Thyroid gland (tissue), 4 donors: ENCODE measurements around the gene STEAP4. TPM values are rescaled to one million over a fixed set of nuclear protein-coding genes. Genes with fewer than 3 reads are reported as not detected.
"Not testable (repeated sequence)": the region's sequence is repeated elsewhere in the genome, so short reads cannot be mapped to it uniquely, and the experiment has no call there.

Source experiments
- DNase-seq, 2 donors: peaks; one replicate each; pipeline ENCODE4 v3.0.0-alpha.2; 2019
- H3K27ac ChIP-seq, 3 donors: fragments of 200-600 bp; sonication (generic); 1 replicate in 2 of 3; 2 replicates in 1 of 3; pipeline ENCODE4 v1.5.1; 2016 to 2019; ENCODE audit warnings: mild to moderate bottlenecking in 1 of 3, moderate library complexity in 1 of 3
- H3K27me3 ChIP-seq: fragments of 200-600 bp; sonication (generic); one replicate; pipeline ENCODE4 v1.5.1; 2019
- H3K36me3 ChIP-seq, 2 donors: fragments of 200-600 bp; sonication (generic); one replicate each; pipeline ENCODE4 v1.5.1; 2016 to 2019
- H3K4me1 ChIP-seq, 2 donors: fragments of 200-600 bp; sonication (generic); one replicate each; pipeline ENCODE4 v1.5.1; 2017 to 2019
- H3K4me3 ChIP-seq, 3 donors: fragments of 200-600 bp; sonication (generic); replicated peaks in 1 of 3; 1 replicate in 2 of 3; 2 replicates in 1 of 3; pipeline ENCODE4 v1.5.1; 2016; ENCODE audit warnings: mild to moderate bottlenecking in 1 of 3
- H3K9me3 ChIP-seq: fragments of 200-600 bp; sonication (generic); one replicate; pipeline ENCODE4 v1.5.1; 2017
- CTCF ChIP-seq, 6 experiments: fragments of 200-600 bp in 3 of 6; fragments of 450-650 bp in 3 of 6; sonication (generic) in 3 of 6; IDR thresholded peaks; one replicate each; pipeline ENCODE4 v1.5.1; 2016 to 2019; ENCODE audit warnings: antibody characterized with exemption in 6 of 6, mild to moderate bottlenecking in 2 of 6, inconsistent platforms in 1 of 6, moderate library complexity in 1 of 6
- POLR2A ChIP-seq, 2 donors: fragments of 450-650 bp; IDR thresholded peaks; one replicate each; pipeline ENCODE4 v1.6.1; 2017; ENCODE audit warnings: antibody characterized with exemption in 2 of 2, mild to moderate bottlenecking in 2 of 2, moderate library complexity in 1 of 2
- WGBS, 2 donors: methylation state at CpG; one replicate each; pipeline ENCODE4 v1.1.5; 2017; 5-methylcytosine and 5-hydroxymethylcytosine counted together
- intact Hi-C: fragments of 100-400 bp; cut with DNase I; formaldehyde crosslinking; loops from one replicate; pipeline ENCODE4 v1.15.1; 2023
- total RNA-seq, 4 donors: library from RNA; depleted of rRNA; stranded (reverse); fragments of >200 nt; gene quantifications; one replicate each; pipeline ENCODE4 v1.2.3, GENCODE V29; 2016

STEAP4 gene
- total RNA-seq, 4 donors from 2014 or later, result 34.3 to 162 (median 61.8) TPM

DNA sequence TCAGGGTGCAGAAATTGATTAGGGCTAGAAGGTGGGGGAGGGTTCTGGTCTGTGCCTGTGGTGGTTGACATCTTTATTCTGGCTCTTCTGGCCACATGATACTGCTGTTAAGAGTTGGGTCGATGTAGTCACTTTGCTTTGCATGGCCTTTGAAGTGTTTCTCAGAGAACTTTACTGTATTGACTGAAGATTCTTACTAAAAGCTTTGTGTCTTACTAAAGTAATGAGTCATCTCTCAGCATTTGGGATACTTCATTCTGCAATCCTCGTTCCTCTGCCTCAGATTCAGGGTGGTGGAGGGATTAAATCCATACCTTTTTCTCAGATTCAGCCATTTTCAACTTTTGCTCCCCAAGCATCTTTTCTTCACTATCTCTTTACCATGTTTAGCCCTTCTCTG, 38.6 kb downstream of the STEAP4 start:
- H3K27me3 ChIP-seq, result no peaks in the 10 kb centered on the region
- no peak overlapping the region for H3K4me3 ChIP-seq
- no peaks in the 10 kb centered on the region for H3K9me3 ChIP-seq
- no peaks in the 10 kb centered on the region for H3K36me3 ChIP-seq
- no peaks in the 10 kb centered on the region for H3K4me1 ChIP-seq
- WGBS, 2 donors, result 73 to 87% methylated on average over 2 of the region's 2 CpGs
- no peak for DNase-seq
- H3K27ac ChIP-seq, result no peak overlapping the region
- TF ChIP-seq CTCF (IDR thresholded peaks at IDR 0.05) (no peak), POLR2A (IDR thresholded peaks at IDR 0.05) (no peak)
- intact Hi-C loops, result no loop called here

- no peak for TF ChIP-seq POLR2A (IDR thresholded peaks at IDR 0.05)
- no peak for TF ChIP-seq CTCF (IDR thresholded peaks at IDR 0.05)
- Histone ChIP-seq H3K36me3 (no peaks in the 10 kb centered on the region), H3K4me1 (no peaks in the 10 kb centered on the region), H3K4me3 (no peak overlapping the region), H3K9me3 (no peaks in the 10 kb centered on the region), H3K27ac (no peak overlapping the region), H3K27me3 (no peaks in the 10 kb centered on the region)
- no peak for DNase-seq
- intact Hi-C loops, result no loop called here
- 94% methylated on average over 4 of the region's 4 CpGs for WGBS, 2 donors
Observed at GRCh38 chr7:88267421-88267820, 39.3 kb downstream of the STEAP4 start.

GRCh38 chr7:88264987-88265386, 41.7 kb downstream of the STEAP4 start:
- H3K4me1 ChIP-seq, intact Hi-C loops, DNase-seq, H3K27ac ChIP-seq, H3K27me3 ChIP-seq, H3K4me3 ChIP-seq, H3K9me3 ChIP-seq, H3K36me3 ChIP-seq: not testable (repeated sequence)
- 82 to 85% methylated on average over 3 of the region's 3 CpGs for WGBS, 2 donors

DNA sequence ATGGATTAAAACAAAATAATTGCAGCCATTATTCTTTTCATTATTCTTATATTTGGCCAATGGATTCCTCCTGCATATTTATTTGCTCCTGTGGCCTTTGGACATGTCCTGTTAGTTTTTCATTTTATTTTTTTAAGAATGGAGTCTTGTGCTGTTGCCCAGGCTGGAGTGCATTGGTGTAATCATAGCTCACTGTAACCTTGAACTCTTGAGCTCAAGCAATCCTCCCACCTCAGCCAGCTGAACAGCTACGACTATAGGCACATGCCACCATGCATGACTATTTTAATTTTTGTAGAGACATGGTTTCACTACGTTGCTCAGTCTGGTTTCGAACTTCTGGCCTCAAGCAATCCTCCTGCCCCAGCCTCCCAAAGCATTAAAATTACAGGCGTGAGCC, 44.1 kb downstream of the STEAP4 start:
- no peaks in the 10 kb centered on the region for H3K27me3 ChIP-seq
- intact Hi-C loops, result no loop called here
- no peaks in the 10 kb centered on the region for H3K36me3 ChIP-seq
- no peaks in the 10 kb centered on the region for H3K4me1 ChIP-seq
- 86% methylated on average over 4 of the region's 4 CpGs for WGBS, 2 donors
- H3K27ac ChIP-seq, result no peak overlapping the region
- TF ChIP-seq POLR2A (IDR thresholded peaks at IDR 0.05) (no peak), CTCF (IDR thresholded peaks at IDR 0.05) (no peak)
- H3K9me3 ChIP-seq, result no peaks in the 10 kb centered on the region
- DNase-seq, result no peak
- no peak overlapping the region for H3K4me3 ChIP-seq

DNA sequence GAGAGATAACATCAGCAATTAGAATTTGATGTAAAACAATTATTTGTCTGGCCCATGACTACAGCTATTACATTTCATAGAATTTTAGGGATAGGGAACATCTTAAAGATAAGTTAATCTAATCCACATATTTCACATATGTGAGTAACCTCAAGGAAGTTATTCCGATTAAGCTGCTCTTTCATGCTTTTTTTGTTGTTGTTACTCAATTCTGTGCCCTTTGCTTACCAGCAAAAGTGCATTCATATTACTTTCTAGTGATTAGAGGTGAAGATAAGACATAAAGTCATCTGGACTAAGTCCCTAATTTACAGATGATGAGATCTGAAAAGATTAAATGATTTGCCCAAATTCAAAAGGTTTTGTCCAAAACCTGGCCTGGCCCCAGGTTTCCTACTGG, 46.0 kb downstream of the STEAP4 start:
- 88 to 91% methylated on average over 1 of the region's 1 CpG for WGBS, 2 donors
- TF ChIP-seq POLR2A (IDR thresholded peaks at IDR 0.05) (no peak), CTCF (IDR thresholded peaks at IDR 0.05) (no peak)
- Histone ChIP-seq H3K9me3 (no peaks in the 10 kb centered on the region), H3K27ac (no peak overlapping the region), H3K27me3 (no peaks in the 10 kb centered on the region), H3K4me1 (no peaks in the 10 kb centered on the region), H3K36me3 (no peaks in the 10 kb centered on the region), H3K4me3 (no peak overlapping the region)
- intact Hi-C loops, result no loop called here
- no peak for DNase-seq
